GM21360 (cell line): ENCODE measurements around the gene SOAT1.
"Not testable (repeated sequence)": the region's sequence is repeated elsewhere in the genome, so short reads cannot be mapped to it uniquely, and the experiment has no call there.

Source experiments
- ATAC-seq: cut with Tn5 transposase; IDR thresholded peaks from one replicate; pipeline ENCODE4 v1.9.1; 2021; ENCODE audit warnings: mild to moderate bottlenecking, moderate library complexity; ENCODE audit not compliant: unreplicated experiment

SOAT1 gene

DNA sequence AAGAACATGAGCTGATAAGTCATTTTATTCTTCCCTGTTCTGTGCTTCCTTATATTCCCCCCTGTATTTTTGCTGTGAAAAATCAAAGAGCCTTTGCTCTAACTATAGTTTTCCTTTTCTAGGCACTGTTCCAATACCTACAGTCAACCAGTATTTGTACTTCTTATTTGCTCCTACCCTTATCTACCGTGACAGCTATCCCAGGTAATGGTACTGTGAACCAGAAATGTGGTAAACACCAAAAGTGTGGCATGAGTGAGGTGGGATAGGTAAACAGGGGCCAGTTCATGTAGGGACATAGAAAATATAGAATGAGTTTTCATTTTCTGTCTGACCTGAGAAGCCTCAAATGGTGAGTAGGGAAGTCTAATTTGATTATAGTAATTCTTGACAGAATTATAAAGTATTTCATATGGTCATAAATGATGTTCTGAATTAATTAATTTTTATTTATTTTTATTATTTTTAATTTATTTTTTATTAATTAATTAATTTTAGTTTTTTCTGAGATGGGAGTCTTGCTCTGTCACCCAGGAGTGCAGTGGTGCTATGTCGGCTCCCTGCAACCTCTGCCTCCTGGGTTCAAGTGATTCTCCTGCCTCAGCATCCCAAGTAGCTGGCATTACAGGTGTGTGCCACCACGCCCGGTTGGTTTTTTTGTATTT, 49.3 kb downstream of the SOAT1 start:
- ATAC-seq: no peak

DNA sequence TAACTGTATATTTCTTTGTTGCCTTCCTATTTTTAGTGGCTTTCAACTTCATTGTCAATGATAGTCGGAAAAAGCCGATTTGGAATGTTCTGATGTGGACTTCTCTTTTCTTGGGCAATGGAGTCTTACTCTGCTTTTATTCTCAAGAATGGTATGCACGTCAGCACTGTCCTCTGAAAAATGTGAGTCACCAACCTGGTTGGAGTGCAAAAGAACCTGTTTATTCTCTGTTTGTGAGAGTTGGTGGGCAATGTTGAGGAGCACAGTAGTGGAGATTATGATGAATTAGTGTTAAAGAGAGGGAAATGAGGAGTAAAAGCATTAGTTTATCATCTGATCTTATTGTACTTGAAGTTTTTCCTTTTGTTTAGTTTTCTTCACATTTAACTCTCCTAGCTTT, 57.7 kb downstream of the SOAT1 start:
- no peak for ATAC-seq

DNA sequence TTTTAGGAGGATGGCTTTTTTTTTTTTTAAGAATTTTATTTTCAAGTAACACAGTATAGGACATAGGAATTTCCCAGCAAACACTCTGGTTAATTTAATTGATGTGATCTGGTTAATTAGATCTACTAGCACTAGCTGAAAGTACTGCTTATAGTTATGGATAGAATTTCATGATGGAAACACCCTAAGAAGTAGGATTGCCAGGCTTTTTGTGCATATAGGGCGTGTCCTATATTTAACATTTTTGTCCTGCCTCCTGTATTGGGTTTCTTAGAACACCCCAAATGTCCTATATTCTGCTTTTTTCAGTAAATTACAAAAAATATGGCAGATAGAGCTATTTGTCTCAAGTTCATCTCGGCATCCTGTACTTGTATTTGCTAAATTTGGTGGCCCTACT, 58.6 kb downstream of the SOAT1 start:
- no peak for ATAC-seq

DNA sequence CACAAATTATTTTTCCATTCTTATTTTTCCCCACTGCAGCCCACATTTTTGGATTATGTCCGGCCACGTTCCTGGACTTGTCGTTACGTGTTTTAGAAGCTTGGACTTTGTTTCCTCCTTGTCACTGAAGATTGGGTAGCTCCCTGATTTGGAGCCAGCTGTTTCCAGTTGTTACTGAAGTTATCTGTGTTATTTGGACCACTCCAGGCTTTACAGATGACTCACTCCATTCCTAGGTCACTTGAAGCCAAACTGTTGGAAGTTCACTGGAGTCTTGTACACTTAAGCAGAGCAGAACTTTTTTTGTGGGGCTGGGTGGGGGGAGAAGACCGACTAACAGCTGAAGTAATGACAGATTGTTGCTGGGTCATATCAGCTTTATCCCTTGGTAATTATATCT, 59.9 kb downstream of the SOAT1 start:
- ATAC-seq: no peak

GRCh38 chr1:179361631-179362030, 68.0 kb downstream of the SOAT1 start:
- not testable (repeated sequence) for ATAC-seq

DNA sequence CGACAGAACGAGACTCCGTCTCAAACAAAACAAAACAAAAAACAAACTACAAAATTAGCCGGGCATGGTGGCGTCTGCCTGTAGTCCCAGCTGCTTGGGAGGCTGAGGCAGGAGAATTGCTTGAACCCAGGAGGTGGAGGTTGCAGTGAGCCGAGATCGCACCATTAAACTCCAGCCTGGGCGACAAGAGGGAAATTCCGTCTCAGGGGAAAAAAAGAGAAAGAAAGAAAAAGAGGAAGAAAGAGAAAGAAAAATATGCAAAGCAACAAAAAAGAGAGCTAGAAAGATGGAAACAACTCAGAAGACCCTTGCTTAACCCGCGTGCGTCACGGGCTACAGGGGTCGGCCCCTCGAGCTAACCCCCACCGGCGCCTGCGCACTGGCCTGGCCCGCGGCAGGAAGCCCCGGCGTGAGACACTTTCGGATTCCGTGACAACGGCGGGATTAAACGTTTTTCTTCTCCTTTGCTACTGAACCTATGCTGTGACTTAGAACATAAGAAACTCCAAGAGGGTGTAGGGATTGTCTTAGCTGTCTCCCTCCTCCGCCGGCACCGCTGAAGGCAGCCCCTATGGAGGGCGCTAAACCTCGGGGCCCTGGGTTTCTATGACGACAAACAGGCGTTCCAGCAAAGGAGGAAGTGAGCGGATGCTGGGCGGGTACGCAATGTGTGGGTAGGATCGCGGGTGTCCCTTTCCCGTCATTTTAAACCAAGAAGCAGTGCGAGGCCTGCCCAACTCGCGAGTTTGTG, 71.9 kb downstream of the SOAT1 start, which contains the start of gene AXDND1:
Gene AXDND1 (plus strand): TSS at position 630 of the 751 bp plus-strand sequence. CDS start 539 bp downstream, outside the sequence.
- peak; percentile 93 for ATAC-seq

GRCh38 chr1:179366093-179366800, 72.7 kb downstream of the SOAT1 start:
- ATAC-seq: no peak

GRCh38 chr1:179369751-179370341, 76.2 kb downstream of the SOAT1 start:
- no peak for ATAC-seq

DNA sequence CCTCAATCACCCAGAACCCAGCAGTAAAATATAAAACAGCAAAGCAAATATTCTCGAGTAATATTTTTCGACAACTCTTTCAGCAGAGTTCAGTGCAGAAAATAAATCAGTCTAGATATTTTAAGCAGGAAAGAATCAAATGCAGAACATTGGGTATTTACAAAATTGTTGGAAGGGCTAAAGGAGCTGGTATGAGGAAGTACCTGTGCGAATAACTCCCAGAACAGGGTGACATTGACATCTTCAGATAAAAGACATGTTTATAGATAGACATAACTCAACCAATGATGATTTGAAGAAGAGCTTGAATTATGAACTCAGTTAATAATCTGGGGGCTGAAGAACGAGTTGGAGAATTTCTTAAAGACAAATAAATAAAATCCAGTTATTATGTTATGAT, 78.6 kb downstream of the SOAT1 start:
- no peak for ATAC-seq

DNA sequence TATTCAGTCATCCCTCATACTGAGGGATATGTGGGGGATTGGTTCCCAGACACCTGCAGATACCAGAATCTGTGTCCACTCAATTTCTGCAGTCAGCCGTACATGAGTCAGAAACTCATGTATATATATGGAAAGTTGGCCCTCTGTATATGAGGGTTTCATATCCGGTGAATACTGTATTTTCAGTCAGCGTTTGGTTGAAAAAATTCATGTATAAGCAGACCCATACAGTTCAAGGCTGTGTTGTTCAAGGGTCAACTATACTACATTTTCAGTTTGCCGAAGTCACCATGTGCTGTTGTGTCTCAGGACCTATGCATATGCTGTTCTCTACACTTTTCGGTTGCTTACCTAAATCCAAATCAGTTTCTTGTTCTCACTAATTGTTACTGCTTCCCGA, 82.6 kb downstream of the SOAT1 start:
- ATAC-seq: no peak

- no peak for ATAC-seq
Observed at GRCh38 chr1:179380299-179380698, 86.7 kb downstream of the SOAT1 start.

GRCh38 chr1:179384027-179384426, 90.4 kb downstream of the SOAT1 start:
- ATAC-seq: no peak

- ATAC-seq: no peak
Observed at GRCh38 chr1:179385510-179385909, 91.9 kb downstream of the SOAT1 start.

DNA sequence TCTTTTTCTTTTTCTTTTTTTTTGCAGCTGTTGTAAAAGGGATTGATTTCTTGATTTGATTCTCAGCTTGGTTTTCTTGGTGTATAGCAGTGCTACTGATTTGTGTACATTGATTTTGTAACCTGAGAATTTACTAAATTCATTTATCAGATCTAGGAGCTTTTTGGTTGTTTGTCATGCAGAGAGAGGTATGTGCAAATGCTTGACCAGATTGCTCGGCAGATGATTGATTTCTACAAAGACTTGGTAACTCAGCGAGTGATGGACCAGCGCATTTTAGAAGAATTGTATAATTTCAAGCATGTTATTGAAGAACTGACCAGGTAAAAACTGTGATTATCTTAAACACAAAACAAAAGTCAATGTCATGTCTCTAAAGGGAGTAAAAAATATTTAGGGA, 100.1 kb downstream of the SOAT1 start:
- ATAC-seq: no peak

DNA sequence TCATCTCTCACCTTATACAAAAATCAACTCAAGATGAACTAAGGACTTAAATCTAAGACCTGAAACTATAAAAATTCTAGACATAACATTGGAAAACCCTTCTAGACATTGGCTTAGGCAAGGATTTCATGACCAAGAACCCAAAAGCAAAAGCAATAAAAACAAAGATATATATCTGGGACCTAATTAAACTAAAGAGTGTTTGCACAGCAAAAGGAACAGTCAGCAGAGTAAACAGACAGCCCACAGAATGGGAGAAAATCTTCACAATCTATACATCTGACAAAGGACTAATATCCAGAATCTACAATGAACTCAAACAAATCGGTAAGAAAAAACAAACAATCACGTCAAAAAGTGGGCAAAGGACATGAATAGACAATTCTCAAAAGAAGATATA, 105.8 kb downstream of the SOAT1 start:
- ATAC-seq: not testable (repeated sequence)
